HepG2 (cell line): ENCODE measurements around the gene UBXN6. TPM values are rescaled to one million over a fixed set of nuclear protein-coding genes. Genes with fewer than 3 reads are reported as not detected.

ENCODE experiments used
- CEBPG ChIP-seq: IDR thresholded peaks from 2 replicates; pipeline ENCODE4 v1.6.1; 2016
- EHMT2 ChIP-seq: fragments of 200-600 bp; sonication (generic); IDR thresholded peaks from 2 replicates; pipeline ENCODE4 v1.7.0; 2017; ENCODE audit warnings: antibody characterized with exemption, low read depth, low read length, borderline replicate concordance
- ERF ChIP-seq: IDR thresholded peaks from 2 replicates; pipeline ENCODE4 v1.6.1; 2018; ENCODE audit warnings: missing biosample characterization, missing genetic modification reagents
- FLYWCH1 ChIP-seq: sonication (generic); formaldehyde crosslinking; IDR thresholded peaks from 2 replicates; pipeline ENCODE4 v1.8.1; 2023; ENCODE audit warnings: mild to moderate bottlenecking, missing genetic modification reagents
- JDP2 ChIP-seq: sonication (generic); formaldehyde crosslinking; IDR thresholded peaks from 2 replicates; pipeline ENCODE4 v1.8.1; 2022; ENCODE audit warnings: missing genetic modification reagents, borderline replicate concordance
- NCOA2 ChIP-seq: sonication (generic); formaldehyde crosslinking; IDR thresholded peaks from 2 replicates; pipeline ENCODE4 v1.8.0; 2022; ENCODE audit warnings: inconsistent platforms
- NPAS2 ChIP-seq: sonication (generic); formaldehyde crosslinking; IDR thresholded peaks from 2 replicates; pipeline ENCODE4 v1.8.0; 2022; ENCODE audit warnings: mild to moderate bottlenecking, missing genetic modification reagents, borderline replicate concordance
- NR2F6 ChIP-seq, 2 experiments: IDR thresholded peaks; 2 replicates each; pipeline ENCODE4 v1.6.1; 2016; ENCODE audit warnings: antibody characterized with exemption in 1 of 2, mild to moderate bottlenecking in 1 of 2
- PBX3 ChIP-seq: sonication (generic); formaldehyde crosslinking; IDR thresholded peaks from 2 replicates; pipeline ENCODE4 v1.8.1; 2023; ENCODE audit warnings: missing genetic modification reagents, inconsistent platforms, borderline replicate concordance
- SRF ChIP-seq: IDR thresholded peaks from 2 replicates; pipeline ENCODE4 v1.6.1; 2011; ENCODE audit warnings: mild to moderate bottlenecking, low read depth, low read length, moderate library complexity
- TBX2 ChIP-seq: sonication (generic); formaldehyde crosslinking; IDR thresholded peaks from 2 replicates; pipeline ENCODE4 v1.5.0; 2020; ENCODE audit warnings: missing genetic modification reagents, mild to moderate bottlenecking, borderline replicate concordance
- TOPORS ChIP-seq: sonication (generic); formaldehyde crosslinking; IDR thresholded peaks from 2 replicates; pipeline ENCODE4 v1.8.0; 2023; ENCODE audit warnings: mild to moderate bottlenecking, missing genetic modification reagents
- TP53 ChIP-seq: sonication (generic); formaldehyde crosslinking; conservative IDR thresholded peaks from 2 replicates; pipeline ENCODE4 v1.4.0; 2020; ENCODE audit warnings: missing genetic modification reagents
- YY1 ChIP-seq: IDR thresholded peaks from 2 replicates; pipeline ENCODE4 v1.6.1; 2011; ENCODE audit warnings: low read length, low read depth, moderate library complexity, mild to moderate bottlenecking; ENCODE audit not compliant: insufficient read depth, insufficient replicate concordance
- ZBTB34 ChIP-seq: sonication (generic); formaldehyde crosslinking; IDR thresholded peaks from 2 replicates; pipeline ENCODE4 v1.8.0; 2022; ENCODE audit warnings: mild to moderate bottlenecking, missing genetic modification reagents
- polyA plus RNA-seq, 8 experiments: library from polyadenylated mRNA; depleted of rRNA in 3 of 8; stranded (reverse) in 7 of 8; unstranded in 1 of 8; fragments of >200 nt; fragmentation: Illumina TruSeq in 4 of 8; extraction: Trizol in 4 of 8; gene quantifications; 2 replicates each; pipeline versions ENCODE4 v1.2.1 to v1.2.3, GENCODE V29; 2011 to 2016; ENCODE audit warnings: low read depth in 4 of 8, missing spikeins in 1 of 8, mixed read lengths in 1 of 8; ENCODE audit not compliant: insufficient read depth in 1 of 8
- total RNA-seq, 5 experiments: library from RNA; depleted of rRNA; stranded (reverse); fragments of >200 nt; fragmentation: Illumina TruSeq; extraction: Trizol; gene quantifications; 2 replicates each; pipeline ENCODE4 v1.2.3, GENCODE V29; 2016; ENCODE audit warnings: low read depth in 1 of 5
- TF ChIP-seq, protein P1 (sequence below): sonication (generic); formaldehyde crosslinking; IDR thresholded peaks from 2 replicates; pipeline ENCODE4 v1.4.0; 2020; ENCODE audit warnings: missing genetic modification reagents
- TF ChIP-seq, protein P2 (sequence below): IDR thresholded peaks from 2 replicates; pipeline ENCODE4 v1.6.1; 2012; ENCODE audit warnings: inconsistent platforms
- TF ChIP-seq, protein P3 (sequence below): sonication (generic); formaldehyde crosslinking; IDR thresholded peaks from 2 replicates; pipeline ENCODE4 v1.5.1; 2020; ENCODE audit warnings: mild to moderate bottlenecking, missing genetic modification reagents, moderate library complexity
- TF ChIP-seq, protein P4 (sequence below): IDR thresholded peaks from 2 replicates; pipeline ENCODE4 v1.6.1; 2016; ENCODE audit warnings: low read depth

Gene UBXN6
- total and polyA plus RNA-seq, 2 of the 13 experiments (the other 11 are each of a cell fraction or from before 2014, with no cell fraction given), result 34.9 to 35.5 TPM

DNA sequence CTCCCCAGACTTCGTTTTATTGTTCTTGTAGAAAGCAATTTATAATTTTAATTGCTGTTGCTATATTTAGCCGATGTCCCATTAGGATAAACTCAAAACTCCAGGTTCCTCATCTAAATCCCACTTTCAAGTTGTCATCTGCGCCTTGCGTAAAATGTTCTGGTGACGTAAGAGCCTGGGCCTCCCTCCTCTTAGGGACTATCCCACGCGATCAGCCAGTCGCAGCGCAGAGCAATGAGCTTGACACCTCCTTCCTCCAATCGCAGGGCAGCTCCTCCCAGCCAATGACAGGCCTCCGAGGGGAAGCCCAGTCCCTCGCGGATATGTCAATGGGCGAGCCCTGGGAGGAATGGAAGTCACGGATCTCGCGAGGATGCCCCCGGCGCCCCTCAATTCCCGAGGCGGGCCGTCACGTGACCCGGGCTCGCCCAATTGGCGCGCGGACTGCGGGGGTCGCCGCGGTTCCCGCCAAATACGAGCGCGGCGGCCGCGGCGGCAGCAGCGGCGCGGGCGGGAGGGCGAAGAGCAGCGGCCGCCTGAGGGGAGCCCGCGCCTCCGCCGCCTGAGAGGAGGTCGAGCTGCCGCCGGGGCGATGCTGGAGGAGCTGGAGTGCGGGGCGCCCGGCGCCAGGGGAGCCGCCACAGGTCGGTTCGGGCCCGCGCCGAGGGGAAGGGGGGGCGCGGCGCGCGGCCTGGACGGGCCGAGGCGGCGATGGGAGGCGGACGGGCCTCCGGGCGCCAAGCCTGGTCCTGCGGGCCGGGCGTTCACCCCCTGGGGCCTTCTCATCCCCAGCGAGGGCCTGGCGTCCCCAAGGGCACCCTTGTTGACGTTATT lies 55.2 kb downstream of the UBXN6 start, which contains the start of gene CHAF1A (continued):
- TF ChIP-seq TP53, result no peak
- TF ChIP-seq, protein P1, sequence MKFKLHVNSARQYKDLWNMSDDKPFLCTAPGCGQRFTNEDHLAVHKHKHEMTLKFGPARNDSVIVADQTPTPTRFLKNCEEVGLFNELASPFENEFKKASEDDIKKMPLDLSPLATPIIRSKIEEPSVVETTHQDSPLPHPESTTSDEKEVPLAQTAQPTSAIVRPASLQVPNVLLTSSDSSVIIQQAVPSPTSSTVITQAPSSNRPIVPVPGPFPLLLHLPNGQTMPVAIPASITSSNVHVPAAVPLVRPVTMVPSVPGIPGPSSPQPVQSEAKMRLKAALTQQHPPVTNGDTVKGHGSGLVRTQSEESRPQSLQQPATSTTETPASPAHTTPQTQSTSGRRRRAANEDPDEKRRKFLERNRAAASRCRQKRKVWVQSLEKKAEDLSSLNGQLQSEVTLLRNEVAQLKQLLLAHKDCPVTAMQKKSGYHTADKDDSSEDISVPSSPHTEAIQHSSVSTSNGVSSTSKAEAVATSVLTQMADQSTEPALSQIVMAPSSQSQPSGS, result peak; percentile 88; the same call in 1 of the 2 replicates
- TF ChIP-seq NCOA2 (CRISPR knock-in tag), result no peak
- peak; percentile 70 for TF ChIP-seq NR2F6 (IDR thresholded peaks at IDR 0.05)
- TF ChIP-seq NR2F6 (CRISPR knock-in tag; IDR thresholded peaks at IDR 0.05), result peak; percentile 95
- no peak; the same call in 1 of the 2 replicates for TF ChIP-seq ERF (CRISPR knock-in tag)
- TF ChIP-seq, protein P2, sequence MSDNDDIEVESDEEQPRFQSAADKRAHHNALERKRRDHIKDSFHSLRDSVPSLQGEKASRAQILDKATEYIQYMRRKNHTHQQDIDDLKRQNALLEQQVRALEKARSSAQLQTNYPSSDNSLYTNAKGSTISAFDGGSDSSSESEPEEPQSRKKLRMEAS, result peak; percentile 88
- no peak for TF ChIP-seq PBX3 (CRISPR knock-in tag)
- TF ChIP-seq CEBPG (CRISPR knock-in tag), result peak; percentile 88
- no peak for TF ChIP-seq ZBTB34 (CRISPR knock-in tag)
- TF ChIP-seq FLYWCH1 (CRISPR knock-in tag), result no peak
- TF ChIP-seq SRF, result peak; percentile 27; the same call in 1 of the 2 replicates
- peak; percentile 70 for TF ChIP-seq YY1
- TF ChIP-seq NPAS2 (CRISPR knock-in tag), result no peak
- no peak for TF ChIP-seq EHMT2
- TF ChIP-seq, protein P3, sequence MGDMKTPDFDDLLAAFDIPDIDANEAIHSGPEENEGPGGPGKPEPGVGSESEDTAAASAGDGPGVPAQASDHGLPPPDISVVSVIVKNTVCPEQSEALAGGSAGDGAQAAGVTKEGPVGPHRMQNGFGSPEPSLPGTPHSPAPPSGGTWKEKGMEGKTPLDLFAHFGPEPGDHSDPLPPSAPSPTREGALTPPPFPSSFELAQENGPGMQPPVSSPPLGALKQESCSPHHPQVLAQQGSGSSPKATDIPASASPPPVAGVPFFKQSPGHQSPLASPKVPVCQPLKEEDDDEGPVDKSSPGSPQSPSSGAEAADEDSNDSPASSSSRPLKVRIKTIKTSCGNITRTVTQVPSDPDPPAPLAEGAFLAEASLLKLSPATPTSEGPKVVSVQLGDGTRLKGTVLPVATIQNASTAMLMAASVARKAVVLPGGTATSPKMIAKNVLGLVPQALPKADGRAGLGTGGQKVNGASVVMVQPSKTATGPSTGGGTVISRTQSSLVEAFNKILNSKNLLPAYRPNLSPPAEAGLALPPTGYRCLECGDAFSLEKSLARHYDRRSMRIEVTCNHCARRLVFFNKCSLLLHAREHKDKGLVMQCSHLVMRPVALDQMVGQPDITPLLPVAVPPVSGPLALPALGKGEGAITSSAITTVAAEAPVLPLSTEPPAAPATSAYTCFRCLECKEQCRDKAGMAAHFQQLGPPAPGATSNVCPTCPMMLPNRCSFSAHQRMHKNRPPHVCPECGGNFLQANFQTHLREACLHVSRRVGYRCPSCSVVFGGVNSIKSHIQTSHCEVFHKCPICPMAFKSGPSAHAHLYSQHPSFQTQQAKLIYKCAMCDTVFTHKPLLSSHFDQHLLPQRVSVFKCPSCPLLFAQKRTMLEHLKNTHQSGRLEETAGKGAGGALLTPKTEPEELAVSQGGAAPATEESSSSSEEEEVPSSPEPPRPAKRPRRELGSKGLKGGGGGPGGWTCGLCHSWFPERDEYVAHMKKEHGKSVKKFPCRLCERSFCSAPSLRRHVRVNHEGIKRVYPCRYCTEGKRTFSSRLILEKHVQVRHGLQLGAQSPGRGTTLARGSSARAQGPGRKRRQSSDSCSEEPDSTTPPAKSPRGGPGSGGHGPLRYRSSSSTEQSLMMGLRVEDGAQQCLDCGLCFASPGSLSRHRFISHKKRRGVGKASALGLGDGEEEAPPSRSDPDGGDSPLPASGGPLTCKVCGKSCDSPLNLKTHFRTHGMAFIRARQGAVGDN (CRISPR knock-in tag), result peak; percentile 77
- TF ChIP-seq TBX2 (CRISPR knock-in tag), result peak; percentile 58; the same call in 1 of the 2 replicates
- TF ChIP-seq TOPORS, result no peak
- TF ChIP-seq, protein P4, sequence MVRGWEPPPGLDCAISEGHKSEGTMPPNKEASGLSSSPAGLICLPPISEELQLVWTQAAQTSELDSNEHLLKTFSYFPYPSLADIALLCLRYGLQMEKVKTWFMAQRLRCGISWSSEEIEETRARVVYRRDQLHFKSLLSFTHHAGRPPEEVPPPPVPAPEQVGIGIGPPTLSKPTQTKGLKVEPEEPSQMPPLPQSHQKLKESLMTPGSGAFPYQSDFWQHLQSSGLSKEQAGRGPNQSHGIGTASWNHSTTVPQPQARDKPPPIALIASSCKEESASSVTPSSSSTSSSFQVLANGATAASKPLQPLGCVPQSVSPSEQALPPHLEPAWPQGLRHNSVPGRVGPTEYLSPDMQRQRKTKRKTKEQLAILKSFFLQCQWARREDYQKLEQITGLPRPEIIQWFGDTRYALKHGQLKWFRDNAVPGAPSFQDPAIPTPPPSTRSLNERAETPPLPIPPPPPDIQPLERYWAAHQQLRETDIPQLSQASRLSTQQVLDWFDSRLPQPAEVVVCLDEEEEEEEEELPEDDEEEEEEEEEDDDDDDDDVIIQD (CRISPR knock-in tag), result peak; percentile 43; the same call in 1 of the 2 replicates
- TF ChIP-seq JDP2, result no peak
